Stimulated activated effector memory CD8-positive, alpha-beta T cell treated with anti-CD3 and anti-CD28 coated beads, Interleukin-12 subunit alpha, Interleukin-12 subunit beta, amount 100 ng/mL, for 72 hours (primary cell): Measurements from ENCODE around the gene TPH2.

Experiments
- ATAC-seq: fragments of 150-1000 bp; cut with Tn5 transposase; 2 replicates; pipeline ENCODE4 v1.10.0; 2021
- DNase-seq, 2 donors: peaks; one replicate each; pipeline ENCODE4 v3.0.0; 2021 to 2022; ENCODE audit warnings: low spot score in 2 of 2
- H3K27ac Mint-ChIP-seq: one replicate; pipeline ENCODE4 v1.8.0; 2022; ENCODE audit warnings: mild to moderate bottlenecking, mixed read lengths
- H3K36me3 Mint-ChIP-seq: one replicate; pipeline ENCODE4 v1.8.0; 2022; ENCODE audit warnings: mild to moderate bottlenecking, mixed read lengths
- H3K4me1 Mint-ChIP-seq: one replicate; pipeline ENCODE4 v1.8.0; 2022; ENCODE audit warnings: mixed read lengths
- H3K4me3 Mint-ChIP-seq: one replicate; pipeline ENCODE4 v1.8.0; 2022; ENCODE audit warnings: mild to moderate bottlenecking, mixed read lengths
- H3K9me3 Mint-ChIP-seq: one replicate; pipeline ENCODE4 v1.8.0; 2022; ENCODE audit warnings: mixed read lengths

Gene TPH2

DNA sequence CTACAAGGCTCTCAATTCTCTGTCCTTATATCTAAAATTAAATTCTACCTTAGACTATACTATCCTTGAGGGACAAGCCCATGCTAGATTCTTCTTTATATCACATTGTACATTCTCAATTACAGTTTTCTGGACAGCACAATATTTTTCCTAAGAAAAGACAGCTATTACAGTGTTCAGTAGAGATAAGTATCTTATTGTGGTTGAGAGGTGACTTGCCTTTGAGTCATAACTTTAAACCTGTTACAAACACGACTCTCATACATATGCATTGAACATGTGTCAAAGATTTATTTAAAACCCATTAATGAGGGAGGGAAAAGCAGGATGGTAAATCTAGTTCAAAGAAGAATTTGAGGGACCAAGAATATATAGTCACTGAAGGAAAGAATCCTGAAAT lies 61.1 kb downstream of the TPH2 start:
- Mint-ChIP-seq H3K4me1 (no peaks in the 10 kb centered on the region), H3K4me3 (no peak overlapping the region), H3K27ac (no peak overlapping the region), H3K36me3 (no peaks in the 10 kb centered on the region), H3K9me3 (no peaks in the 10 kb centered on the region)
- ATAC-seq (peak; percentile 79), DNase-seq (no peak)

DNA sequence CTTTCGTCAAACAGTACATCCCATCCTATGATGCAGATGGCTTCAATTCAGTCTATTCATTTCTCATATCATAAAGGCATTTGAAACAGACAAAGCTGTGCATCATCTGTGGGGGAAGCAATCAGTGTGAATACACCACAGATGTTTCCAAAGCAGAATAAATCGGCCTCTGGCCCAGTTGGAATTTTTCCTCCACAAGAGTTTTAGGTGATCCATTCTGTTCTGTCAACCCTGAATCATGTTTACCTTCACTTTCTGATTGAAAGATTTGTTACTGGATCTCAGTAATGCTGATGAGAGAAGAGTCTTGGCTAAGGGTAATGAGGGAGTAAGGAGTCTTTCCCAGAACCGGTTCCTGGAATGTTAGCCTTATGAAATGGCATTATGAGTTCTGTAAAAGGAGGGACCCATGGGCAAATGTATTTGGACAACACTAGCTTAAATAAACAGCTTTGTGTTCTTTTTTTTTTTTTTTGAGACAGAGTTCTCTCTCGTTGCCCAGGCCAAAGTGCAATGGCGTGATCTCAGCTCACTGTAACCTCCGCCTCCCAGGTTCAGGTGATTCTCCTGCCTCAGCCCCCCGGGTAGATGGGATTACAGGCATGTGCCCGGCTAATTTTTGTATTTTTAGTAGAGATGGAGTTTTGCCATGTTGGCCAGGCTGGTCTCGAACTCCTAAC lies 62.5 kb downstream of the TPH2 start:
- H3K36me3 Mint-ChIP-seq: no peaks in the 10 kb centered on the region
- no peaks in the 10 kb centered on the region for H3K9me3 Mint-ChIP-seq
- ATAC-seq (no peak), DNase-seq (no peak)
- no peaks in the 10 kb centered on the region for H3K4me1 Mint-ChIP-seq
- no peak overlapping the region for H3K27ac Mint-ChIP-seq
- no peak overlapping the region for H3K4me3 Mint-ChIP-seq

DNA sequence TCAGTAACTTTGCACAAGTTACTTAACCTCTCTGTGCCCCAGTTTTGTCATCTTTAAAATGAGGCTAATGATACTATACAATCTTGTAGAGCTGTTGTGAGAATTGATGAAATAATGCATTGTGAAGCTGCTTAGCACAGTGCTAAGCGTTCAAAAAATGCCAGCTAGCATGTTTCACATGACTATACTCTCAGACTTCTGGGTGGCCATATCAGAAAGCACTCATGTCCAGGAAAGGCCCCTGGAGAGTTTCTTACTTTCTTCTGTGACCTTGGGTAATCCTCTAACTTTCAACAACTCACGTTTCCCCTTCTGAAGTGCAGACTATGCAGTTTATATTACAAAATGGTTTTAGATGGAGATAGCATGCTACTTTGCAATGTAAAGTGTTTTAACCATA lies 68.1 kb downstream of the TPH2 start:
- no peak overlapping the region for H3K27ac Mint-ChIP-seq
- ATAC-seq (no peak), DNase-seq (no peak)
- H3K4me3 Mint-ChIP-seq: no peak overlapping the region
- no peaks in the 10 kb centered on the region for H3K4me1 Mint-ChIP-seq
- no peaks in the 10 kb centered on the region for H3K36me3 Mint-ChIP-seq
- no peaks in the 10 kb centered on the region for H3K9me3 Mint-ChIP-seq

DNA sequence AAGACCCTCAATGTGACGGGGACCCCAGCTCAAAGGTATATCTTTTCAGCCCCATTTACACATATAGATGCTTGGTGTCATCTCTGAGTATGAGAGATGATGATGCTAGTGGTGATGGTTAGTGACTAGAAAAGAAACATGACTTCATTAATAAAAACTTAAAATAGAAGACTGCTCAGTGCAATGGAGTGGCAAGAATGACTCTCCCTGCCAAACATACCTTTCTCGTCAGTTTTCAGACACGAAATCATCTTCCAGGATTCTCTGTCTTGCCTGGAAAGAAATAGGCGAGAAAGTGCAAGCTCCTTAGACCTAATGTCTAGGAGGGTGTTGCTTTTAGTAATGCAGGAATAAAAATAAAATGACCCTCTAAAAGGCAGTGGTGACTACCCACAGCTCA lies 71.7 kb downstream of the TPH2 start:
- ATAC-seq (no peak), DNase-seq (no peak)
- Mint-ChIP-seq H3K9me3 (no peaks in the 10 kb centered on the region), H3K4me3 (no peak overlapping the region), H3K27ac (no peak overlapping the region), H3K4me1 (no peaks in the 10 kb centered on the region), H3K36me3 (no peaks in the 10 kb centered on the region)

DNA sequence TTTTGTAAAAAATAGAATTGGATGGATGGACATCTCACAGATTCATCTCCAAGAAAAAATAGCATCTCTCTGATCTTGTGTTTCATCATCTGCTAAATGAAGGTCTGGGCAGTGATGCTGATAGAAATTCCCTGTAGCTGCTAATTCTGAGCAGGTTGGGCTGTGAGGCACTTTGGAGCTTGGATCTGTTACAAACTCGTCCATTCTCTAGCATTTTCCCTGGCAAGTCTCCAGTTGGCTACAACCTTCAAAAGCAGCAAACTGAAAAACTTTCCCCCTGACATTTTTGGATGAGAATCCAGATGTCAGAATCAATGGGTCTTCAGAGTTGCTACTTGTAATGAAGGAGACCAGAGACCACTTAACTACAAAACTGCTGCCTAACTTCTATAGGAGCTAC lies 72.7 kb downstream of the TPH2 start:
- no peak overlapping the region for H3K27ac Mint-ChIP-seq
- no peak for DNase-seq
- no peaks in the 10 kb centered on the region for H3K36me3 Mint-ChIP-seq
- H3K4me1 Mint-ChIP-seq: no peaks in the 10 kb centered on the region
- no peaks in the 10 kb centered on the region for H3K9me3 Mint-ChIP-seq
- no peak for ATAC-seq
- no peak overlapping the region for H3K4me3 Mint-ChIP-seq

DNA sequence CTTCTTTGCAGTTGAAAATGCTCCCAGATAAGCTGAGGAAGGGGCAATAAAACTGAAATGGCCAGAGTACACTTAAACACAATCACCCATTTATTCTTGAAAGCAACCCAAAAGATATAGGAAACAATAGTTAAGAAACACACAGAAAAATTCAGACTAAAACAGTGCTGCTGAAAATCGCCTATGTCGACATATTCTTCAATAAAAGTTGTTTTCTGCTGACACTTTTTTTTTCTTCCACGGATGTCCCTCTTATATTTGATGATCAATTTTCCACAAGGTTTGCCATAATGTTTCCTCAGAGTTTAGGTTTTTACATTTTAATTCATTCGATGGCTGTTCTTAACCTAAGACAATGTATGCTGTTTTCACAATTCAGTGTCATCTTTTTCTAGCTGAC lies 74.2 kb downstream of the TPH2 start:
- Mint-ChIP-seq H3K9me3 (no peaks in the 10 kb centered on the region), H3K36me3 (no peaks in the 10 kb centered on the region), H3K4me3 (no peak overlapping the region), H3K4me1 (no peaks in the 10 kb centered on the region), H3K27ac (no peak overlapping the region)
- ATAC-seq (no peak), DNase-seq (no peak)

DNA sequence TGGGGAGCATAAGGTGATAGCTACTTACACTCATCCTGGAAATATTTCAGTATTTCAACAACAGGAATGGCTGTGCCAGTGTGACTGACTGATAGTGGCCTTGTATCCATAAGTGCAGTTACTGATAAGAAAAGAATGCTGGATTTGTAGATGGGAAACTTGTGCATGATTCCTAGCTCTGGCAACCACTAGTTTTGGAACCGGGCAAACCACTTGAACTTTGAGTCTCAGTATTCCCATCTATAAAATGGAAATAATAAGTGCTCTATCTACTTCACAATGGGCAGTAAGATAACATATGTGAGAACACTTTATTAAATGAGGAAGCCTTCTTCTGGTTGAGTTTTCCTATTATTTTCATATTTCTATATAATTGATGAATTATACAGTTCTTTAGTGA lies 77.2 kb downstream of the TPH2 start:
- Mint-ChIP-seq H3K36me3 (no peaks in the 10 kb centered on the region), H3K27ac (no peak overlapping the region), H3K4me3 (no peak overlapping the region), H3K4me1 (no peaks in the 10 kb centered on the region), H3K9me3 (no peaks in the 10 kb centered on the region)
- ATAC-seq (no peak), DNase-seq (no peak)

DNA sequence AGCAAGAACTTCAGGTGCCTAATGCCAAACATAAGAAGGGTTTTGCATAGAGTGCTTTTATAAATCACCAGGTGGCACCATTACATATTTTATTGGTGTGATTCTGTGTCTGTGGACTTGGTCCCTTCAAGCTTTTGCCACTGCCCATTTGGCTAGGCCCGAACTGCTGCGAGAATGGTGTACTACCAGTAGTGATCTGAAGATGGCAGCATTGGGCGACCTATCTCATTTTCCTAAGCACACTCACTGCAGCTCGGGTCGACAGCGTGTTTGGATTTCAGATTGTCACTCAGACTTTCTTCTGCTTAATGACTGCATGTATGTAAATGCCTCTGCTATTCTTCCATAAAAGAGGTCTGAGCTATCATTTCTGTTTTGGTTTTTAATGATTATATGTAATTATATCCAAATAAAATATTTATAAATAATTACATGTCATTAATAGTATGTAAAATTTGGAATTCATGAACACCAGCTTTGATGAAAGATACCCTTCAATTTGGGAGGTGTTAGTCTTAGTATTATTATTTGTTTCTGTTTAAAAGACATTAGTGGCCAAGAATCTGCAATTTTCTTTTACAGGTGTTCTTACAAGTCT lies 78.5 kb downstream of the TPH2 start:
- Mint-ChIP-seq H3K27ac (no peak overlapping the region), H3K4me3 (no peak overlapping the region), H3K4me1 (no peaks in the 10 kb centered on the region), H3K9me3 (no peaks in the 10 kb centered on the region), H3K36me3 (no peaks in the 10 kb centered on the region)
- peak; percentile 45 to 80 for DNase-seq
- ATAC-seq: peak; percentile 79

DNA sequence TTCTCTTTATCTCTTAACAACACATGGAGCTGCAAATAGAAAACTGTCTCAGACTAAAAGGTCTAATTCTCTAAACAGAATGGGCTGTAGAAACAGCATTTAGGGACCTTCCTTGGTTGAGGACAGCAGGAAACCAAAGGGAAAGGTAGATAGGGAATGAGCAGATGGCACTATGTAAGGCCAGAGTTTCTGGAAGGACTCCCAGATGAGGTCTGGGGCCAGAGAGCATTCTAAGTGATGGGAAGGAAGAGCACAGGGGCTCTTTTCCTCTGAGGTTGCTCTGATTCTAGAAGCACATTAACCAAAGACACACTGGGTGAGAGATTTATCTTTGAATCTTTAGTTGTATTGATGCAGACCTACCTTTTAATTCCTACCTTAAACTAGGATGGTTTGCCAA lies 79.4 kb downstream of the TPH2 start:
- Mint-ChIP-seq H3K4me1 (no peaks in the 10 kb centered on the region), H3K27ac (no peak overlapping the region), H3K4me3 (no peak overlapping the region), H3K36me3 (no peaks in the 10 kb centered on the region), H3K9me3 (no peaks in the 10 kb centered on the region)
- DNase-seq: no peak
- no peak for ATAC-seq

DNA sequence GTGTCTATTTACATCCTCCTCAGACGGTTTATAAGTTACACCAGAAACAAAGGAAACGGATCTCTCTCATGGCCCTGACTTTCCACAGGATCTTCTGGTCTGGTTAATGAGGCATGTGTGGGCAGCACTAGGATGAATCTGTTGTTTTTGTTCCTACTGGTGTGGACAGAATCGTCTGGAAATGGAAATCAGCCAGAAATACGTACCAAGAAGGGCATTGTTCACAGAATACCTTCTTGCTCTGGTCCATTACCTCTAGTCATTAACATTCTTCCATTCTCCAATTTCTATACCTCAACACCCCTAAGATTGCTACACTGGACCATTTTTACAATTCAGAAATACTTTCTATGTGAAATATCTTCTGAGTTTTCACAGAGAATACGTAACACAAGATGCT lies 86.0 kb downstream of the TPH2 start:
- no peak overlapping the region for H3K4me3 Mint-ChIP-seq
- H3K4me1 Mint-ChIP-seq: no peaks in the 10 kb centered on the region
- ATAC-seq (no peak), DNase-seq (no peak)
- no peaks in the 10 kb centered on the region for H3K36me3 Mint-ChIP-seq
- H3K9me3 Mint-ChIP-seq: no peaks in the 10 kb centered on the region
- no peak overlapping the region for H3K27ac Mint-ChIP-seq

DNA sequence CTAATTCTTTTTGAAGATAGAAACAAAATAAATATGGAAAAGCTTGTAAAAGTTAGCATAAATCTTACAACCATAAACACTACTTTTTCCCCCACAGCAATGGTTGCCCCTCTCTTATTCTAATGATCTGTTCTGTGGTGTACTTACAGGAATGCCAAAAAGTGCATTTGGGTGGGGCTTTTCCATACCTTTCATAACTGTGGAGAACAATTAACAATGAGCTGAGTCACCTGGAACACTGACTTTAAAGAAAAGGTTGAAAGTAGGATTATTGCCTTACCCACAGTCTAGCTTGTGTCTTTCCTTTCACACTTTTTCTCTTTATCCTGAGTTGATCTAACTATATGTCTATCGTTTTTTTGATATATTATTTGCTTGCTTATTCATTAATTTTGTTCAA lies 86.9 kb downstream of the TPH2 start:
- DNase-seq: no peak
- no peaks in the 10 kb centered on the region for H3K4me1 Mint-ChIP-seq
- H3K27ac Mint-ChIP-seq: no peak overlapping the region
- H3K9me3 Mint-ChIP-seq: no peaks in the 10 kb centered on the region
- no peak for ATAC-seq
- H3K4me3 Mint-ChIP-seq: no peak overlapping the region
- H3K36me3 Mint-ChIP-seq: no peaks in the 10 kb centered on the region

DNA sequence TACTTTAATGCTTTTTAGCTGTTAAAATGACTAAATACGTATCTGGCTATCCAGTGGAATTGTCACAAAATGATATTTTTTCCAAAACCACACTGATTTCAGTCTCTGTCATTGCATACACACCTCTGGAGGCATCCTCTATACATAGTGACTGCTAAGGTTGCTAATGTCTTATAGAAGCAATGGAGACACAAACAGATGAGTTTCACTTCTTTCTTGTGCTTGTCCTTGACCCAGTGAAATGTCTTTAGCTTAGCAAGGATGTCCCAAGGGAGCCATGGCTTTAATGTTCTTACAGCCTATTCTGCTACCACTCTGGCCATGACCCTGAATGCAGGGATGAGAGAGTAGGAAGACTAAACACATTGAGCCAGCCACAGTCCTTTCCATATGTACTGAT lies 90.3 kb downstream of the TPH2 start:
- no peak overlapping the region for H3K4me3 Mint-ChIP-seq
- no peak for DNase-seq
- no peaks in the 10 kb centered on the region for H3K9me3 Mint-ChIP-seq
- no peaks in the 10 kb centered on the region for H3K36me3 Mint-ChIP-seq
- no peak for ATAC-seq
- no peak overlapping the region for H3K27ac Mint-ChIP-seq
- no peaks in the 10 kb centered on the region for H3K4me1 Mint-ChIP-seq

DNA sequence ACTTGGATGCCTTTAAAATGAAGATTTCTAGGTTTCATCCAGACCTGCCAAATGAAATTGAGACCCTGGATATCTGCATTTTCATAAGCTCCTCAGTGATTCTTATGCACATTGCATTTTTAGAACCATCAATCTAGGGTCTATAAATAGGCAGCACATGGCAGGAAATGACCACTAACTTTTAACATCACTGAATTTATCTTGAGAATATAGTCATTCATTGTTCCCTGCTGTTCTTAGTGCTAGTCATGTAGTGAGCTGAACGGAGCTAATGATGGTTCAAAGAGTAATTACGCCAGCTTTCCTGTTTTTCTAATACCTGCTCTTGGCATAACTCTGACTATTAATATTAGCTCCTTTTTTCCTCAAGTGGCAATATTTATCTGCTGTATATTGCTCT lies 91.6 kb downstream of the TPH2 start:
- Mint-ChIP-seq H3K4me3 (no peak overlapping the region), H3K27ac (no peak overlapping the region), H3K36me3 (no peaks in the 10 kb centered on the region), H3K4me1 (no peaks in the 10 kb centered on the region), H3K9me3 (no peaks in the 10 kb centered on the region)
- ATAC-seq (no peak), DNase-seq (no peak)

DNA sequence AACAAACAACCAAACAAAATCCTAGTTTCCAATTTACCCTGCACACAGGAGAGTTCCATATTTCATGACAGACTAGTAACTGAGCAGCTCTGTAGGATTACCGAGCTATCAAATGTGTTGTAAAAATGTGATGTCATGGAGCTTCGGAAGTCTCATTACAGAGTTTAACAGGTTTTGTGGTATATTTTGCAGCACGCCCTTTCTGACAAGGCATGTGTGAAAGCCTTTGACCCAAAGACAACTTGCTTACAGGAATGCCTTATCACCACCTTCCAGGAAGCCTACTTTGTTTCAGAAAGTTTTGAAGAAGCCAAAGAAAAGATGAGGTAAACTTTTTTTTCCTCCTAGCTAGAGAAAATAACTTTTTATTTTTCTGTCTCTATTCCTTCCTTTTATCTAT lies 92.4 kb downstream of the TPH2 start:
- H3K4me3 Mint-ChIP-seq: no peak overlapping the region
- ATAC-seq: no peak
- H3K4me1 Mint-ChIP-seq: no peaks in the 10 kb centered on the region
- DNase-seq: no peak
- no peaks in the 10 kb centered on the region for H3K9me3 Mint-ChIP-seq
- no peaks in the 10 kb centered on the region for H3K36me3 Mint-ChIP-seq
- H3K27ac Mint-ChIP-seq: no peak overlapping the region

DNA sequence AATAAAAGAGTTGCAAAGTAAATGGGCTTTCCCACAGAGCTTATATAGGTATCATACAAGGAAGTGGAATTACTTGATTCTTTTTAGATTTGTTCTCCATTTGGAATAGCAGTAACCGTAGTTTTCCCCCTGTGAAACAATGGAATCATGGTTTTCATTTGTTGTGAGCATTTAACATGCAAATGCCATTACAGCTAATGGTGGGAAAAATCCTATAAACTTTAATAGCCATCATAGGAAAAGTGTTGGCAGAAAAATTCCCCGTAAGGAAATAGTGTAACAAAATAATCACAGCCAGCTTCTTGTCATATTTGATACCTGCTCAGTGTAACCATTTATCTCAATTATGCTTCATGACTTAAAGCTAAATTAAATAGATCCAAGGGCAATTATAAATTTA lies 95.3 kb downstream of the TPH2 start:
- ATAC-seq (no peak), DNase-seq (no peak)
- Mint-ChIP-seq H3K36me3 (no peaks in the 10 kb centered on the region), H3K4me1 (no peaks in the 10 kb centered on the region), H3K27ac (no peak overlapping the region), H3K9me3 (no peaks in the 10 kb centered on the region), H3K4me3 (no peak overlapping the region)

DNA sequence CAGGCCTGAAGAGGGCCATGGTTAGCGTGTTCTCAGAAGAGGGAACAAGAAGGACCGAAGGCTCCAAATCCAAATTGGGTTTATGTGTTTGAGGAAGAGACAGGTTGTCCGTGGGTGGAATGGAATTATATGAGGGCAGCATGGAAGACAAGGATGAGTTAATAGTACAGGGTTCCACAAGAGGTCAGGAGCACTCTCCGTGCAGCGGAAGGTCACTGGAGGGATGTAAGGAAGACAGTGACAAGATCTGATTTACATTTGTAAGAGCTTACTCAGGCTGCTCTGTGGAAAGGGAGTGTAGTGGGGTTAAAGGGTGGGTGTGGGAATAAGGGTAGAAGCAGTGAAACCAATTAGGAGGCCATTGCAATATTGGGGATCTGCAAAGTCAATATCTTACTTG lies 97.0 kb downstream of the TPH2 start:
- no peaks in the 10 kb centered on the region for H3K4me1 Mint-ChIP-seq
- H3K27ac Mint-ChIP-seq: no peak overlapping the region
- DNase-seq: no peak
- peaks cover 3% of the 10 kb centered on the region for H3K9me3 Mint-ChIP-seq
- no peak overlapping the region for H3K4me3 Mint-ChIP-seq
- no peaks in the 10 kb centered on the region for H3K36me3 Mint-ChIP-seq
- no peak for ATAC-seq

DNA sequence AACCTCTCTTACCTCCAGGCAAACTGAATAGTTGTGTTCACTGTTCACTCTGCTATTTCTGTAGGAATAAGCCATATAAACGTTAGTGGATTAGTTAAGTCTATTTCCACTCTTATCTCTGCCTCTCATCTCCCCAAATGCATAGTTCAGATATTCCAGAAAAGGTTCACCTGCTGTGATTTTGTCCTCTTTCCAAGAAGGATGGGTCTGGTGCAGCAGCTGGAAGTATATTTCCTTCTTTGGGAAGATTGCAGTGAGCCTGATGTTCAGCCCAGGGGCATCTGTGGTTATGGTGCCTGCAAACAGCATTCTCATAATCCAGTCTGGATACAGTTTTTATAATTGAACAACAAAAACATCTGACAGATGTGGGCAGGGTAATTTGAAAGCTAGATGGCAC lies 97.7 kb downstream of the TPH2 start:
- ATAC-seq: no peak
- no peak for DNase-seq
- Mint-ChIP-seq H3K36me3 (no peaks in the 10 kb centered on the region), H3K27ac (no peak overlapping the region), H3K4me3 (no peak overlapping the region), H3K9me3 (peaks cover 3% of the 10 kb centered on the region), H3K4me1 (no peaks in the 10 kb centered on the region)
